ENCODE results near the gene FLNB.

GRCh38 chr3:58051196-58051595 lies 43.0 kb downstream of the FLNB start:
- no peak for TF ChIP-seq POU6F1 (CRISPR knock-in tag; IDR thresholded peaks at IDR 0.05; ENCODE audit: borderline replicate concordance, low read depth)
- no peak for TF ChIP-seq CSDC2 (CRISPR knock-in tag; IDR thresholded peaks at IDR 0.05)
- TF ChIP-seq ZNF70 (CRISPR knock-in tag; IDR thresholded peaks at IDR 0.05) = no peak
- TF ChIP-seq ZNF565 (CRISPR knock-in tag; conservative IDR thresholded peaks at IDR 0.05; ENCODE audit: low read depth) = no peak

Data from SK-N-SH treated with all-trans-retinoic acid at 6 μM for 48 hours (cell line).